PFSK-1 (cell line): ENCODE measurements around the gene PADI1.

Experiments used
- POLR2AphosphoS5 ChIP-seq: IDR thresholded peaks from 2 replicates; pipeline ENCODE4 v1.6.1; 2012; ENCODE audit warnings: low read depth, mild to moderate bottlenecking, control low read depth, low read length, moderate library complexity
- SIN3A ChIP-seq: IDR thresholded peaks from 2 replicates; pipeline ENCODE4 v1.6.1; 2012; ENCODE audit warnings: mild to moderate bottlenecking, low read length, moderate library complexity, borderline replicate concordance; ENCODE audit not compliant: insufficient read depth

DNA sequence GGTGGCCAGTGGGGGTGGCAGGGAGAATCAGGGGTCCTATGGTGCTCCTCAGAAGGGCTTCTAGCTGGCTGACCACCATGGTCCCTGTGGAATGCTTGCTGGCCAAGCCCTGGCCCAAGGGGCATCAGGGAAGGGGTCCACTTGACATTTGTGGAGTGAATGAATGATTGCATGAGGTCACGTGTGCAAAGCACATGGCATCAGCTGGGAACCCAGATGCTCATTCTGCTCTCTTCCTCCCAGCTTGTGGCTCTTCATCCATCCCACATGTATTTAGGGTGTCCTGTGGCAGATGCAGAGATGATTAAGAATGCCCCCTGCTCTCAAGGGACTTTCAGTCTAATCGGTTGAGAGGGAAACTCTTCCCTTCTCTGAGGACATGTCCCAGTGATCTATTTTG is 76.0 kb downstream of the PADI1 start:
- no peak for TF ChIP-seq POLR2AphosphoS5
- no peak for TF ChIP-seq SIN3A
